ENCODE results near the gene CACNA1S. TPM values are rescaled to one million over a fixed set of nuclear protein-coding genes. Genes with fewer than 3 reads are reported as not detected.

CACNA1S gene
- total RNA-seq, 1 donor from 2014 or later = 0.05 TPM

DNA sequence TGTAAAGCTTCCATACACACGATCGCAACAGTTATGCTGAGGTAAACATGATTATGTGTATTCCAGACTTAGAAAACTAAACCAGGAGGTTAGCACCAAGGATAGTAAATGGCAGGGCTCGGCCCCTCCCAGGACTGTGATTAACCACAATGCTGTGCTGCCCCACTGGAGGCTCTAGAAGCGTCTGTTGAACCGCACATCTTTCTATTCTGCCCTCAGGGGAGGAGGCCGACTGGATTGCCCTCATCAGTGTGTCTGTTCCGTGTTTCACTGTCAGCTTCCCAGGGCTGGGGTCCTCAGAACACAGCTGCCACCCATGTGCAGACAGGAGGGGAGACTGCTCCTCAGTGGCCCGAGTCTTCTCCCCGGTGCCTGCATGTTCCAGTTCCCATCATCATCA, 27.5 kb upstream of the CACNA1S start:
- Mint-ChIP-seq H3K4me1 (ENCODE audit: low read depth) (no peaks in the 10 kb centered on the region), H3K4me3 (ENCODE audit: low read depth) (no peak overlapping the region), H3K36me3 (ENCODE audit: insufficient read depth) (peaks cover 26% of the 10 kb centered on the region), H3K27ac (no peak overlapping the region), H3K27me3 (no peaks in the 10 kb centered on the region), H3K9me3 (ENCODE audit: low read depth) (no peaks in the 10 kb centered on the region)
- TF ChIP-seq, protein P1, sequence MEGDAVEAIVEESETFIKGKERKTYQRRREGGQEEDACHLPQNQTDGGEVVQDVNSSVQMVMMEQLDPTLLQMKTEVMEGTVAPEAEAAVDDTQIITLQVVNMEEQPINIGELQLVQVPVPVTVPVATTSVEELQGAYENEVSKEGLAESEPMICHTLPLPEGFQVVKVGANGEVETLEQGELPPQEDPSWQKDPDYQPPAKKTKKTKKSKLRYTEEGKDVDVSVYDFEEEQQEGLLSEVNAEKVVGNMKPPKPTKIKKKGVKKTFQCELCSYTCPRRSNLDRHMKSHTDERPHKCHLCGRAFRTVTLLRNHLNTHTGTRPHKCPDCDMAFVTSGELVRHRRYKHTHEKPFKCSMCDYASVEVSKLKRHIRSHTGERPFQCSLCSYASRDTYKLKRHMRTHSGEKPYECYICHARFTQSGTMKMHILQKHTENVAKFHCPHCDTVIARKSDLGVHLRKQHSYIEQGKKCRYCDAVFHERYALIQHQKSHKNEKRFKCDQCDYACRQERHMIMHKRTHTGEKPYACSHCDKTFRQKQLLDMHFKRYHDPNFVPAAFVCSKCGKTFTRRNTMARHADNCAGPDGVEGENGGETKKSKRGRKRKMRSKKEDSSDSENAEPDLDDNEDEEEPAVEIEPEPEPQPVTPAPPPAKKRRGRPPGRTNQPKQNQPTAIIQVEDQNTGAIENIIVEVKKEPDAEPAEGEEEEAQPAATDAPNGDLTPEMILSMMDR (IDR thresholded peaks at IDR 0.05; ENCODE audit: unreplicated experiment) = no peak
- DNase-seq (ENCODE audit: low spot score, unreplicated experiment) = no peak

DNA sequence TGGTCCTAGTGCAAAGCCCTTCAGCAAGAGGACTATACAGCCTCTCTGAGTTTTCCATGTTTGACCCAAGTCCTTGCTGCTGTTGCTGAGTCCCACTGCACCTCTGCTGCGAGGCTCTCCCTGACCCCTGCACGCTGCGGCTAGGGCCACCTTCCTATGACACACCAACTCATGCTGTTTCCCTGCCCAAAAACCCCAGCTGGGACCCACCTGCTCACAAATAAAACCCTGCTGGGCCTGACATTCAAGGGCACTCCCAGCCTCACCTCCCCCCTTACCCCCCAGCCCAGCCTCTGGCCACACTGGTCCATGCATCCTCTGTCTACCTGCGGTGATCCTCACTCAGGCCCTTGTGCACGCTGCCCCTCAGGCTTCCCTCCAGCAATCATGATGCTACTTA, 27.1 kb upstream of the CACNA1S start:
- DNase-seq (ENCODE audit: low spot score, unreplicated experiment) = no peak
- Mint-ChIP-seq H3K4me1 (ENCODE audit: low read depth) (no peaks in the 10 kb centered on the region), H3K4me3 (ENCODE audit: low read depth) (no peak overlapping the region), H3K27ac (no peak overlapping the region), H3K27me3 (no peaks in the 10 kb centered on the region), H3K9me3 (ENCODE audit: low read depth) (no peaks in the 10 kb centered on the region), H3K36me3 (ENCODE audit: insufficient read depth) (peaks cover 29% of the 10 kb centered on the region)
- TF ChIP-seq, protein P1 (IDR thresholded peaks at IDR 0.05; ENCODE audit: unreplicated experiment) = no peak

DNA sequence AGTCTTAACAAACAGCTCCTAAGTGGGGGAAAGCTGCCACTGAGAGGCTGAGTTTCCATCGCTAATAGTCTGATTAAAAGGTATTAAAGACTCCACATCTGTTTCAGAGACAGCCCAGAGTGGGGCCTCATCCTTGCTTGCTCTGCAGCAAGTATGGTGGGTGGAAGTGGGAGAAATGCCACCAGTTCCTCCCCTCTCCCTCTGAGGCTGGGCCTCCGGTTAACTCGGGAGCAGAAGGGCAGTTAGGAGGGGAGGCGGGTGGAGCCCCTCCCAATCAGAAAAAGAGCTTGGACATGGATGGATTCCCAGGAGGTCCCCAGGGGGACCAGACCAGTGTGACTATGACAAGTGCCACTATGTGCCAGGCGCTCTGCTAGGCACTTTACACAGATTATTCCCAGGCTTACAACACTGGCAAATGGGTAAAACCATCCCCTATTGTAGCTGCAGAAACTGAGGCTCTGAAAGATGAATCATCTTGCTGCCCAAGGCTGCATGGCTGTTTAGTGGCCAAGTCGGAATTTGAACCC, 26.1 kb upstream of the CACNA1S start:
- no peaks in the 10 kb centered on the region for H3K4me1 Mint-ChIP-seq (ENCODE audit: low read depth)
- DNase-seq (ENCODE audit: low spot score, unreplicated experiment) = no peak
- H3K9me3 Mint-ChIP-seq (ENCODE audit: low read depth) = no peaks in the 10 kb centered on the region
- H3K4me3 Mint-ChIP-seq (ENCODE audit: low read depth) = no peak overlapping the region
- H3K36me3 Mint-ChIP-seq (ENCODE audit: insufficient read depth) = peaks cover 26% of the 10 kb centered on the region
- H3K27me3 Mint-ChIP-seq = no peaks in the 10 kb centered on the region
- H3K27ac Mint-ChIP-seq = no peak overlapping the region
- TF ChIP-seq, protein P1 (IDR thresholded peaks at IDR 0.05; ENCODE audit: unreplicated experiment) = no peak

DNA sequence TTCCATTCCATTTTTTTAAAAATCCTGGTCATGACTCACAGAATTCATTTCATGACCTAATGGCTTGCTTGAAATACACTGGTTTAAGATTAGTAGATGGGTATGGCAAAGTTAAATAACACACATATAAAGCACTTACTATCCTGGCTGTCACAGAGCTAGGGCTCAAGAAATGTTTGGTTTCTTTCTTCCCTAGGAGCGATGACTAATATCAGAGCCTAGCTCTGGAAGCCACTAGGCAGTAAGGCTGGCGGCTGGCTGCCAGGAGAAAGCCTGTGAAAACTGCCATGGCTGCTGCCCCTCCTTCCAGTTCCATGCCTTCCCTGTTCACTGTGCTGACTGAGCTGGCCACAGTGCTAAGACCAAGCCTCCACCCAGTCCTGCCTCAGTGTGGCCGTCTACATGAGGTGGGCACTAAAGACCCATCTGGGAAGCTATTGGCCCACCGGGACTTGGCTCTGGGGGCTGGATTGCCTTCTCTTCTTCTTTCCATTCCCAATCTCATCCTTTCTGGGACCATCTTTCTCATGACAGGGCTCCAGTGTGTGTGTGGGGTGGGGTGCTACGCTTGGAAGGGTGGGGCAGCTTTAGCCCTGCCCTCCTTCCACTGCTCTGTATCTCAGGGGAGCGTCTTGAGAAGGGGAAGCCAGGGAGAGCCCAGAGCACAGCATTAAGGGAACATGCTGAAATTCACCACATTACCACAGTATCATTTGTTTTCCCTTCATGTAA, 25.5 kb upstream of the CACNA1S start:
- TF ChIP-seq, protein P1 (IDR thresholded peaks at IDR 0.05; ENCODE audit: unreplicated experiment) = no peak
- no peak for DNase-seq (ENCODE audit: low spot score, unreplicated experiment)
- peaks cover 27% of the 10 kb centered on the region for H3K36me3 Mint-ChIP-seq (ENCODE audit: insufficient read depth)
- H3K4me1 Mint-ChIP-seq (ENCODE audit: low read depth) = no peaks in the 10 kb centered on the region
- H3K9me3 Mint-ChIP-seq (ENCODE audit: low read depth) = no peaks in the 10 kb centered on the region
- no peak overlapping the region for H3K27ac Mint-ChIP-seq
- H3K27me3 Mint-ChIP-seq = no peaks in the 10 kb centered on the region
- no peak overlapping the region for H3K4me3 Mint-ChIP-seq (ENCODE audit: low read depth)

DNA sequence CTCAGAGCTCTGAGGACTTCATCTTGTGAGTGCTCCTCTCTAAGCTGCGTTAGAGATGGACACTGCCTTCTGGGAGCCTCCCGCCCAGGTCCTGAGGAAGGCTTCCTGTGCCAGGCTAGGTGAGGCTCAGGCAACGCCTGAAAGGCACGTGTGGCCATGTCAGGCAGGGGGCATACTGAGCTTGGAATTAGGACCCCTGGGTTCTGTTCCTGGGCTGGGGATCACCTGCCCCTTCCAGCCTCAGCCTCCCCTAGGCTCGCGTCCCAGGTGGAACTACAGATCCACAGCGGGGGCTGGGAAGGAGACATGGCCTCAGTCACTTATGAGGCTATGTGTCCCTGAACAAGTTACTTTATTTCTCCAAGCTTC, 24.8 kb upstream of the CACNA1S start:
- H3K4me3 Mint-ChIP-seq (ENCODE audit: low read depth) = no peak overlapping the region
- H3K9me3 Mint-ChIP-seq (ENCODE audit: low read depth) = no peaks in the 10 kb centered on the region
- DNase-seq (ENCODE audit: low spot score, unreplicated experiment) = no peak
- H3K27me3 Mint-ChIP-seq = no peaks in the 10 kb centered on the region
- TF ChIP-seq, protein P1 (IDR thresholded peaks at IDR 0.05; ENCODE audit: unreplicated experiment) = no peak
- H3K27ac Mint-ChIP-seq = no peak overlapping the region
- peaks cover 27% of the 10 kb centered on the region for H3K36me3 Mint-ChIP-seq (ENCODE audit: insufficient read depth)
- no peaks in the 10 kb centered on the region for H3K4me1 Mint-ChIP-seq (ENCODE audit: low read depth)

All from progenitor cell of endocrine pancreas (in vitro differentiated cells).